ENCODE results near the gene SIRT5.

Gene SIRT5

GRCh38 chr6:13629459-13630116 lies 55.2 kb downstream of the SIRT5 start:
- in situ Hi-C loops (cut with MboI; ENCODE audit: low sequenced_read_pairs) = no loop called here

- in situ Hi-C loops (cut with MboI; ENCODE audit: low sequenced_read_pairs) = no loop called here
These were observed 56.1 kb downstream of the SIRT5 start for GRCh38 chr6:13630499-13630898.

- in situ Hi-C loops (cut with MboI; ENCODE audit: low sequenced_read_pairs) = no loop called here
These were observed 58.9 kb downstream of the SIRT5 start for GRCh38 chr6:13633343-13633742.

- in situ Hi-C loops (cut with MboI; ENCODE audit: low sequenced_read_pairs) = no loop called here
These were observed 61.7 kb downstream of the SIRT5 start for GRCh38 chr6:13635948-13636658.

- in situ Hi-C loops (cut with MboI; ENCODE audit: low sequenced_read_pairs) = no loop called here
These were observed 63.6 kb downstream of the SIRT5 start for GRCh38 chr6:13638014-13638413.

- in situ Hi-C loops (cut with MboI; ENCODE audit: low sequenced_read_pairs) = no loop called here
These were observed 64.2 kb downstream of the SIRT5 start for GRCh38 chr6:13638626-13639025.

- in situ Hi-C loops (cut with MboI; ENCODE audit: low sequenced_read_pairs) = no loop called here
These were observed 66.9 kb downstream of the SIRT5 start for GRCh38 chr6:13641315-13641714.

- in situ Hi-C loops (cut with MboI; ENCODE audit: low sequenced_read_pairs) = no loop called here
These were observed 68.7 kb downstream of the SIRT5 start for GRCh38 chr6:13643125-13643524.

GRCh38 chr6:13648850-13649249 lies 74.4 kb downstream of the SIRT5 start:
- in situ Hi-C loops (cut with MboI; ENCODE audit: low sequenced_read_pairs) = no loop called here

- in situ Hi-C loops (cut with MboI; ENCODE audit: low sequenced_read_pairs) = no loop called here
These were observed 75.0 kb downstream of the SIRT5 start for GRCh38 chr6:13649393-13649792.

- in situ Hi-C loops (cut with MboI; ENCODE audit: low sequenced_read_pairs) = no loop called here
These were observed 78.9 kb downstream of the SIRT5 start for GRCh38 chr6:13653296-13653695.

- in situ Hi-C loops (cut with MboI; ENCODE audit: low sequenced_read_pairs) = no loop called here
These were observed 80.1 kb downstream of the SIRT5 start for GRCh38 chr6:13654496-13654895.

- in situ Hi-C loops (cut with MboI; ENCODE audit: low sequenced_read_pairs) = no loop called here
These were observed 81.3 kb downstream of the SIRT5 start for GRCh38 chr6:13655700-13656099.

GRCh38 chr6:13660273-13660672 lies 85.9 kb downstream of the SIRT5 start:
- in situ Hi-C loops (cut with MboI; ENCODE audit: low sequenced_read_pairs) = no loop called here

GRCh38 chr6:13660893-13661292 lies 86.5 kb downstream of the SIRT5 start:
- in situ Hi-C loops (cut with MboI; ENCODE audit: low sequenced_read_pairs) = no loop called here

- in situ Hi-C loops (cut with MboI; ENCODE audit: low sequenced_read_pairs) = no loop called here
These were observed 87.2 kb downstream of the SIRT5 start for GRCh38 chr6:13661647-13662046.

GRCh38 chr6:13662651-13663334 lies 88.4 kb downstream of the SIRT5 start:
- in situ Hi-C loops (cut with MboI; ENCODE audit: low sequenced_read_pairs) = no loop called here

- in situ Hi-C loops (cut with MboI; ENCODE audit: low sequenced_read_pairs) = no loop called here
These were observed 89.6 kb downstream of the SIRT5 start for GRCh38 chr6:13663986-13664385.

Measured in HL-60/S4 treated with phorbol 12-myristate 13-acetate at 8.2 ng/mL for 4 days and 3 days (cell line).